ENCODE data around the gene SYNGR3.

Gene SYNGR3

DNA sequence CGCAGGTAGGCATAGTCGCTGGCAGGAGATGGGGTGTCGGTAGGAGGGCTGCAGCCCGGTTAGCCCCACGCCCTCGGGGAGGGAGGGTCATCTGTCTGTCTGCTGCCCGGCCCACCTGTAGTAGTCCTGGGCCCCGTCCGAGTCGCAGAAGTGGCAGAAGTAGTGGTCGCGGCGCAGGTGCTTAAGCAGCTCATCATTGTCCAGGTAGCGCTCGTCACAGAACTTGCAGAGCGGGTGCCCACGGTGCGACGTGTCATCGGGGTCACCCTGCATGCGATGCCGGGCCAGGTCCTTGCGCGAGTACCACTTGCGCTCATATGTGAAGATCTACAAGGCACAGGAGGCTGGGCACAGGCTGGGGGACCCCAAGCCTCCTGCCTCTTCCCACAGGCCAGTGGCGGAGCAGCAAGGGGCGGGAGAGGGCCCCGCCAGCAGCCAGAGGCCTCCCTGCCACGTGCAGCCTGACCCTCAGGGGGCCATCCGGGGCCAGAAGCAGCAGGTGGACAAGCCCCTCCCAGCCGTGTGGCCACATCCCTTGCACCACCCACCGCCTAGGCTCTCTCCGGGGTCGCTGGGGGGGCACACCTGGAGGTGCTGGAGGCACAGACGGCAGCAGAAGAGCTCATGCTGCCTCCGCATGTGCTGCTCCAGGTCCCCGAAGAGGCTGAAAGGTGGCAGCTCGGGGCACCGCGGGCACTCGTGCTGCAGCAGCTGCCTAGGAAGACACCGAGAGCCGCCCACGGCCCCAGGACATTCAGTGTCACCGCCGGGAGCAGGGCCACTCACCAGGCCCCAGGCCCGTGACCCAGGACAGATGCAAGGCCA is 12.8 kb downstream of the SYNGR3 start:
- TF ChIP-seq FOXP2 (optimal IDR thresholded peaks at IDR 0.05; ENCODE audit: control extremely low read depth, extremely low read length, insufficient read depth): no peak
- no peak for TF ChIP-seq EZH2 (IDR thresholded peaks at IDR 0.05)
- TF ChIP-seq POLR2AphosphoS5 (IDR thresholded peaks at IDR 0.05; ENCODE audit: borderline replicate concordance, low read depth, low read length): no peak
- Histone ChIP-seq H3K9ac (ENCODE audit: insufficient read length) (no peak overlapping the region), H3K27ac (no peak overlapping the region), H3K9me3 (ENCODE audit: low read depth, low read length) (no peaks in the 10 kb centered on the region), H3K36me3 (ENCODE audit: insufficient read depth, low read length) (peaks cover 53% of the 10 kb centered on the region; the same call in 1 of the 2 replicates), H3K4me3 (no peak overlapping the region)
- no peak for DNase-seq (ENCODE audit: low read depth, low spot score)

DNA sequence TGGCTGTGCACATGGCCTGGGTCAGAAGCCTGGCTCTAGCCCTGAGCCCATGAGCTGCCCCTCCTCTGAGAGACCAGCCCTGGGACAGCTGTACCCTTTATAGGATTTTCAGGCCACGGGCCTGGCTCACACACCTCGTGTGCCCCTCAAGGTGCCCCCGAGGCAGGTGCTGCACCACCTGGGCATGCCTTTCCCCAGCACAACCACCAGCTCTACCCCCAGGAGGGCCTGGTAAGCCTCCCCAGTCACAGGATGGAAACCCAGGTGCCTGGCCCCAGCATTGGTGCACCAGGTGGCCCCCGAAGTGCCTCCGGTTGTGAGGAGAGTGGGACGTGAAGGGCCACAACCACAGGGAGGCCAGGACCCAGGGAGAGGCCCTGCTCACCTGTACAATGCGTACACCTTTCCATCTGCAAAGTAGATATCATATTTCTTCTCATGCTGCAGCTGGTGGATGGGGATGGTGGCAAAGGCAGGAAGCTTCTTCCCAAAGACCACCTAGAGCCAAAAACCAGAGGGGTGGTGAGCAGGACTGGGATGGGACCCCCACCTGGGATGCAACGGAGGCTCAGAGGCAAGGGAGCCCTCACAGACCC is 13.6 kb downstream of the SYNGR3 start:
- H3K9me3 ChIP-seq (ENCODE audit: low read depth, low read length): no peaks in the 10 kb centered on the region
- H3K4me3 ChIP-seq: no peak overlapping the region
- H3K36me3 ChIP-seq (ENCODE audit: insufficient read depth, low read length): peaks cover 55% of the 10 kb centered on the region; the same call in 1 of the 2 replicates
- DNase-seq (ENCODE audit: low read depth, low spot score): no peak
- H3K27ac ChIP-seq: no peak overlapping the region
- H3K9ac ChIP-seq (ENCODE audit: insufficient read length): no peak overlapping the region
- TF ChIP-seq FOXP2 (optimal IDR thresholded peaks at IDR 0.05; ENCODE audit: control extremely low read depth, extremely low read length, insufficient read depth) (no peak), POLR2AphosphoS5 (IDR thresholded peaks at IDR 0.05; ENCODE audit: borderline replicate concordance, low read depth, low read length) (no peak), EZH2 (IDR thresholded peaks at IDR 0.05) (no peak)

- TF ChIP-seq FOXP2 (optimal IDR thresholded peaks at IDR 0.05; ENCODE audit: control extremely low read depth, extremely low read length, insufficient read depth) (no peak), POLR2AphosphoS5 (IDR thresholded peaks at IDR 0.05; ENCODE audit: borderline replicate concordance, low read depth, low read length) (no peak), EZH2 (IDR thresholded peaks at IDR 0.05) (no peak)
- H3K9me3 ChIP-seq (ENCODE audit: low read depth, low read length): no peaks in the 10 kb centered on the region
- H3K9ac ChIP-seq (ENCODE audit: insufficient read length): no peak overlapping the region
- H3K36me3 ChIP-seq (ENCODE audit: insufficient read depth, low read length): peaks cover 51% of the 10 kb centered on the region; the same call in 1 of the 2 replicates
- H3K27ac ChIP-seq: no peak overlapping the region
- no peak overlapping the region for H3K4me3 ChIP-seq
- DNase-seq (ENCODE audit: low read depth, low spot score): no peak
Measured at GRCh38 chr16:2003827-2004641, 14.3 kb downstream of the SYNGR3 start.

DNA sequence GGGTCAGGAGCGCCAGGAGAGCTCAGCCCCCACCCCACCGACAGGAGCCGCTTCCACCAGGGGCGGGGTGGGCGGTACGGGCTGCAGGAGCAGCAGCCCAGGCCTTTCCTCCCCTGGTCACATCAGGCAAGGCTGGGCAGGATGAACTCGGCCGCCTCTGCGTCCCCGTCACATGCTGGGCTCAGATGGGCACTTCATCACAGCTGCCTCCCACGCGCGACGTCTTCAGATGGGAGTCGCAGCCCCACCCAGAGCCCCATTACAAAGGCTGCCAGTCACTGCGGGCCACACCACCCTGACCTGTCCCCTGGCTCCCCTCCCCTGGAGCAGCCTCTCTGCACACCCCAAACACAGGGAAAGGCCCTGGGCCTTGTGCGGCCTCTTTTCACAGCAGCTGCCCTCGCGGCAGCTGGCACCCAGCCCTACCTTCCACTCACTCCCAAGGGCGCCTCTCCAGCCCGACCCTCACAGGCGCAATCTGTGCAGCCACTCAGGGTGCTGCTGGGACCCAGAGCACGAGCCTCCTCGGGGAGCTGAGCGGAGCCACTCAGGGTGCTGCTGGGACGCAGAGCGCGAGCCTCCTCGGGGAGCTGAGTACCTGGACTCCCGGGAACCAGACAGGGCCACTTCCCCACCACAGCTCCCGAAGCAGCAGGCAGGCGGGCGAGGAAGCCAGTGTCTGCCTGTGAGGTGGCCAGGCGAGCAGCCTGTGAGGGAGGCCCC is 15.2 kb downstream of the SYNGR3 start:
- H3K9me3 ChIP-seq (ENCODE audit: low read depth, low read length): no peaks in the 10 kb centered on the region
- no peak overlapping the region for H3K27ac ChIP-seq
- no peak for DNase-seq (ENCODE audit: low read depth, low spot score)
- H3K9ac ChIP-seq (ENCODE audit: insufficient read length): no peak overlapping the region
- no peak for TF ChIP-seq EZH2 (IDR thresholded peaks at IDR 0.05)
- TF ChIP-seq FOXP2 (optimal IDR thresholded peaks at IDR 0.05; ENCODE audit: control extremely low read depth, extremely low read length, insufficient read depth): no peak
- TF ChIP-seq POLR2AphosphoS5 (IDR thresholded peaks at IDR 0.05; ENCODE audit: borderline replicate concordance, low read depth, low read length): no peak
- H3K36me3 ChIP-seq (ENCODE audit: insufficient read depth, low read length): peaks cover 42% of the 10 kb centered on the region; the same call in 1 of the 2 replicates
- no peak overlapping the region for H3K4me3 ChIP-seq

DNA sequence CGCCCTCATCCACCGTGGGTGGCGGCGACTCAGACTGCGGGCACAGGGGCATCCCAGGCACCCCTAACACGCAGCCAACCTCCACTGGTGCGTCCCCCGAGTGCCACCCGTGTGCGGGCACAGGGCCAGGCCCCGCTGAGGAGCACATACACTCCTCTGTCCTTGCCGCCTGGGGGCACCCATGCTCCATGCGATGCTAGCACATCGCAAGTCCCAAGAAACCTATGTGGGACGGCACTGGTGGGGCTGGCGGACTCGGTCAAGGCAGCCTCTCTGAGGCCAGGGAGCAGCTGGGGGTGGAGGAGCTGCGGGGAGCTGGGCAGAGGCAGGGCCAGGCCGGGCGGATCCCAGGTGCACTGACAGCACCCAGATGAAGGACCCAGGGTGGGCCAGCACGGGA is 15.9 kb downstream of the SYNGR3 start:
- DNase-seq (ENCODE audit: low read depth, low spot score): no peak
- H3K9me3 ChIP-seq (ENCODE audit: low read depth, low read length): no peaks in the 10 kb centered on the region
- H3K27ac ChIP-seq: no peak overlapping the region
- H3K4me3 ChIP-seq: no peak overlapping the region
- TF ChIP-seq EZH2 (IDR thresholded peaks at IDR 0.05): no peak
- TF ChIP-seq POLR2AphosphoS5 (IDR thresholded peaks at IDR 0.05; ENCODE audit: borderline replicate concordance, low read depth, low read length): no peak
- TF ChIP-seq FOXP2 (optimal IDR thresholded peaks at IDR 0.05; ENCODE audit: control extremely low read depth, extremely low read length, insufficient read depth): no peak
- peaks cover 36% of the 10 kb centered on the region; the same call in 1 of the 2 replicates for H3K36me3 ChIP-seq (ENCODE audit: insufficient read depth, low read length)
- H3K9ac ChIP-seq (ENCODE audit: insufficient read length): no peak overlapping the region

DNA sequence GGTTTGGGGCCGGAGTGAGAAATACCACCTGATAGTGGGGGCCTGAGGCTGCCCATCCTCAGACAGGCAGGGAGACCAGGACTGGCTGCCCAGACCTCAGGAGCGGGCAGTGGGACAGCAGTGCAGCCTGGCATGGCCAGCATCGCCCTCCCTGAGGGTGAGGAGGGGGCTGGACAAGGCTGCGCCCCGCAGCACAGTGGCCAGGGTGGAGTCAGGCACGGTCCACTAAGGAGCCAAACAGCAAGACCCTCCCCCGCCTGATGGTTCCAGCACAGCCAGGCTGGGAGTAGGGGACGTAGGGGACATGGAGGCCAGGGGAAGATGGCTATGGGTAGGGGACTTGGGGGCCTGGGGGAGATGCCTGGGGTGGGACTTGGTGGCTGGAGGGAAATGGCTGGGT is 16.5 kb downstream of the SYNGR3 start:
- TF ChIP-seq FOXP2 (optimal IDR thresholded peaks at IDR 0.05; ENCODE audit: control extremely low read depth, extremely low read length, insufficient read depth) (no peak), POLR2AphosphoS5 (IDR thresholded peaks at IDR 0.05; ENCODE audit: borderline replicate concordance, low read depth, low read length) (peak; percentile 15; the same call in 1 of the 2 replicates)
- Histone ChIP-seq H3K9me3 (ENCODE audit: low read depth, low read length) (no peaks in the 10 kb centered on the region), H3K4me3 (no peak overlapping the region), H3K9ac (ENCODE audit: insufficient read length) (no peak overlapping the region), H3K36me3 (ENCODE audit: insufficient read depth, low read length) (peaks cover 31% of the 10 kb centered on the region; the same call in 1 of the 2 replicates), H3K27ac (no peak overlapping the region)
- no peak for DNase-seq (ENCODE audit: low read depth, low spot score)

DNA sequence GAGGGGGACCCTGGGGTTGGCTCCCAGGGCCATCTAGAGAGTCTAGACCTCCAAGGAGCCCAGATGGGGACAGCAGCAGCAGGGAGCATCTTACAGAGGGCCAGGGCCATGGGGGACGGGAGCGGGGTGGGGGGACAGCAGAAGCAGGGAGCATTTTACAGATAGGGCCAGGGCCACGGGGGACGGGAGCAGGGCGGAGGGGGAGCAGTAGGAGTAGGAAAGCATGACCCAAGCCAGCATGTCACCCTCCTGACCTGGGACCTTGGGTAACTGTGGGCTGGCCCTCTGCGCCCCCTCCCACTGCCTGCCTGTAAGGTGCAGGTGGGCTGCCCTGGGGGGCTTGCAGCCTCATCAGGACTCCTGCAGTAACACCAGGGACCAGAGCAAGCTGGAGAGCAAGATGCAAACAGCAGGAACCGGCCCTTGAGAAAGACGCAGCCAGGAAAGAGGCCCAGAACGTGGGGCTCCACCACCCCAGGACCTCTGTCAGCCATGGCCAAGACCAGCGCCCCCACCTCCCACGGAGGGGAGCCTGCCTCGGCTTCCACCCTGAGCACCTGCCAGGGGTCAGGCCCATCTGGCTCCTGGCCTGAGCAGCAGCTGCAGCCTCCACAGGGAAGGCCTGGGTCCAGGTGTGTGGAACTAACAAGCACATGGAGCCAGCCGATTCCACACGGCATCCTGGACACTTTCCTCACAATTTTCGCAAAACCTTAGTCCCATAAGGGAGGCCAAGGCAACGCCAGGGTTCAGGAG is 17.5 kb downstream of the SYNGR3 start:
- Histone ChIP-seq H3K27ac (no peak overlapping the region), H3K4me3 (peak overlapping the region; percentile 96), H3K36me3 (ENCODE audit: insufficient read depth, low read length) (peaks cover 22% of the 10 kb centered on the region; the same call in 1 of the 2 replicates)

More for the DNA sequence above, 17.5 kb downstream of the SYNGR3 start:
- no peak for DNase-seq (ENCODE audit: low read depth, low spot score)
- Histone ChIP-seq H3K9ac (ENCODE audit: insufficient read length) (peak overlapping the region; percentile 98), H3K9me3 (ENCODE audit: low read depth, low read length) (no peaks in the 10 kb centered on the region)
- TF ChIP-seq POLR2AphosphoS5 (IDR thresholded peaks at IDR 0.05; ENCODE audit: borderline replicate concordance, low read depth, low read length): no peak
- TF ChIP-seq EZH2 (IDR thresholded peaks at IDR 0.05): no peak
- no peak for TF ChIP-seq FOXP2 (optimal IDR thresholded peaks at IDR 0.05; ENCODE audit: control extremely low read depth, extremely low read length, insufficient read depth)
